ENCODE measurements around the gene E2F8. TPM values are rescaled to one million over a fixed set of nuclear protein-coding genes. Genes with fewer than 3 reads are reported as not detected.

Gene E2F8
- total RNA-seq, 1 donor, result 0.54 TPM

GRCh38 chr11:19194620-19195308, 46.0 kb downstream of the E2F8 start:
- DNase-seq (ENCODE audit: low read depth in 2 of 3, low spot score in 2 of 3), result no peak

DNA sequence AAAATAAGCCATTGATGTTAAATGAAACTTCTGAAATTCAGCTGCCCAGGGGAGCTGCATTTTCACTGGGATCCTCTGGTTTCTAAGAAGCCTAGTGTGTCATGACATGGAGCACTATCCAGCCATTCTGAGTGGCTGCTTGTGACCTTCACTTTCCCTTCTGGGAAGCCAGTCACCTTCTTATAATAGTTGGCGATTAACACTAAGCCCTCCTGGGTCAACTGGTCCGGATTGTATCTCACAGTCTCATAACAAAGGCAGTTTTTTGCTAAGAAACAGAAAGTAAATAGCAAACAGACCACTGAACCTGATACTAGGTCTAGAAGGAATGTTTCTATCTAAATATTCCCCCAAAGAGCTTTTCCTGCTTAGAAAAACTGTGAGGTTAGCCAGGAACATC, 46.8 kb downstream of the E2F8 start:
- DNase-seq (ENCODE audit: low read depth in 2 of 3, low spot score in 2 of 3), result no peak

- no peak for DNase-seq (ENCODE audit: low read depth in 2 of 3, low spot score in 2 of 3)
These were observed 49.1 kb downstream of the E2F8 start for GRCh38 chr11:19191530-19192169.

DNA sequence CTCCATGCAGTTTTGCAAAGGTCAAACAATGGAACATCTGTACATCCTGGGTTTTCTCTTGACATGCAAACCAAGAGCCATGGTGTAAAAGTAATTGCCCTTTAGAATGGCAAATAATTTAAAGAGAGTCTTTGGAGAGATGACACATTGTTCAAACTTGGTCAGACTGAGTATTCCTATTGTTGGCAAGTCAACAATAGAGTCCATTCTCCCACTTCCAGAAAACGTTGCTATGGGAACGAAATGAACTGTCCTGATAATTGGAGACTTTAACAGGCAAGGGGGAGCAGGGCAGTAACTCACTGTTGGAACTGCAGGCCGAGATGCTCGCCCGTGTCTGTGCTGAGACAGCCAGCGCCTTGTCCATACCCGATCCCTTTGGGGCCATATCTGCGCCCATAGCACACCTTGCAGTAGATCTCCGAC, 52.9 kb downstream of the E2F8 start:
- DNase-seq (ENCODE audit: low read depth in 2 of 3, low spot score in 2 of 3), result no peak

- no peak for DNase-seq (ENCODE audit: low read depth in 2 of 3, low spot score in 2 of 3)
These were observed 53.5 kb downstream of the E2F8 start for GRCh38 chr11:19187114-19187832.

DNA sequence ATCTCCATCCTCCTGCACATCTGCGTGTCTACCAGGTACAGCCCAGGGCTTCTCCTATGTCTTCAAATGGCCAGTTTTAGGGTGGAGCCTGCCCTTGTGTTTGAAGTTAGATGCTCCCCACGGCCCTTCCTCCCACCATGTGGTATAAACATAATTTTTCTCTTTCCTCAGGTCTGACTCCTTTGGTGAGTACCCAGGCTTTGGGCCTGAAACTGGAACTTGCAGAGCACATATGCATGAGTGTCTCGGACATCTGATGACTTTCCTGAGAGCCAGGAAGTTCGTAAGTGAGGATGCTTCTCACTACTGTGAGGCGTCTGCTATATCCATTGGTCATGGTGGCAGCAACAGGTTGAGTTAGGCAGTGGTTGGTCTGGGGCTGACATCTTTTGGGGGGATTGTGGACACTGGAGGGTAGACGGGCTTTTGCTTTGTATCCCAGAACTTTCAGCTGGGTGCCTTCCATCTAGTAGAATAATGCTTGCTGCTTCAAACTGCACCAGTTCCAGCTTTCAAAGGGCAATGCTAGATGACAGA, 55.2 kb downstream of the E2F8 start:
- no peak for DNase-seq (ENCODE audit: low read depth in 2 of 3, low spot score in 2 of 3)

- no peak for DNase-seq (ENCODE audit: low read depth in 2 of 3, low spot score in 2 of 3)
These were observed 55.7 kb downstream of the E2F8 start for GRCh38 chr11:19185036-19185435.

DNA sequence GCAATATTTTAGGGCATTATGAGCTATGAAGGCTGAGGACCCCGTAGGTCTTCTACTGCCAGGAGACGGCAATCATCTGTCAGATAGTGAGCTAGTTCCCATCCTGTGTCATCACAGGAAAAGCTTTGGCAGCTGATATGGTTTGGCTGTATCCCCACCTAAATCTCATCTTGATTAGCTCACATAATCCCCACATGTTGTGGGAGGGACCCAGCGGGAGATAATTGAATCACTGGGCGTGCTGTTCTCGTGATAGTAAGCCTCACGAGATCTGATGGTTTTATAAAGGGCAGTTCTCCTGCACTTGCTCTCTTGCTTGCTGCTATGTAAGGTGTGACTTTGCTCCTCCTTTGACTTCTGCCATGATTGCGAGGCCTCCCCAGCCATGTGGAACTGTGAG, 57.1 kb downstream of the E2F8 start:
- DNase-seq (ENCODE audit: low read depth in 2 of 3, low spot score in 2 of 3), result no peak

GRCh38 chr11:19181531-19182261, 59.0 kb downstream of the E2F8 start:
- peak in 1 of 3 donors; percentile 34 for DNase-seq (ENCODE audit: low read depth in 2 of 3, low spot score in 2 of 3)

GRCh38 chr11:19176629-19177186, 64.0 kb downstream of the E2F8 start:
- DNase-seq (ENCODE audit: low read depth in 2 of 3, low spot score in 2 of 3), result no peak

Other genes with a start within 250 kb of the E2F8 start
- not detected for gene MRGPRX2, start 180.2 kb downstream of the E2F8 start, total RNA-seq
- gene ZDHHC13, start 123.8 kb downstream of the E2F8 start, total RNA-seq, result 12.9 TPM
- not detected for gene CSRP3, start 39.0 kb downstream of the E2F8 start, total RNA-seq